IMR-90 (cell line): ENCODE data around the gene ZNF776. TPM values are rescaled to one million over a fixed set of nuclear protein-coding genes. Genes with fewer than 3 reads are reported as not detected.

Experiments
- ATAC-seq: fragments of 200-7000 bp; cut with Tn5 transposase; 2 replicates; pipeline ENCODE4 v1.9.1; 2020; ENCODE audit warnings: low read depth, mild to moderate bottlenecking, moderate library complexity
- BruUV-seq: library from RNA; stranded (reverse); fragments of 400-500 nt; replicated peaks from 2 replicates; lab custom pipeline; 2021; lab: Mats Ljungman, UMichigan
- CTCF ChIA-PET: fragments of 300-600 bp; formaldehyde crosslinking; extraction: SDS; loops from one replicate; lab custom pipeline; 2021; ENCODE audit warnings: antibody characterized with exemption; lab: Yijun Ruan, JAX
- POLR2A ChIA-PET: fragments of 300-600 bp; sonication (Branson Sonifier 250); formaldehyde crosslinking; loops from one replicate; lab custom pipeline; 2022; ENCODE audit warnings: antibody characterized with exemption; ENCODE audit not compliant: unreplicated experiment; lab: Charles Lee
- DNase-seq: peaks from one replicate; pipeline ENCODE4 v3.0.0; 2013
- H2AFZ ChIP-seq: replicated peaks from 2 replicates; pipeline ENCODE3; 2013; ENCODE audit warnings: low read length, mild to moderate bottlenecking; ENCODE audit not compliant: poor library complexity
- H2AK5ac ChIP-seq: 2 replicates; pipeline ENCODE4 v1.6.1; 2013; ENCODE audit warnings: low read depth, low read length, inconsistent platforms
- H2AK9ac ChIP-seq: replicated peaks from 2 replicates; pipeline ENCODE3; 2013; ENCODE audit warnings: mild to moderate bottlenecking, low read depth, low read length, moderate library complexity; ENCODE audit not compliant: poor library complexity
- H2BK120ac ChIP-seq: 2 replicates; pipeline ENCODE4 v1.6.1; 2013; ENCODE audit warnings: low read depth, low read length, inconsistent platforms
- H2BK15ac ChIP-seq: 3 replicates; pipeline ENCODE4 v1.6.1; 2013; ENCODE audit warnings: low read depth, low read length, inconsistent platforms
- H2BK20ac ChIP-seq: 2 replicates; pipeline ENCODE4 v1.6.1; 2013; ENCODE audit warnings: low read depth, mild to moderate bottlenecking, inconsistent platforms, low read length, moderate library complexity
- H2BK5ac ChIP-seq: 2 replicates; pipeline ENCODE4 v1.6.1; 2013; ENCODE audit warnings: mild to moderate bottlenecking, low read depth, low read length, inconsistent platforms; ENCODE audit not compliant: poor library complexity, severe bottlenecking
- H3K14ac ChIP-seq: replicated peaks from 2 replicates; pipeline ENCODE4 v1.6.1; 2013; ENCODE audit warnings: low read depth, low read length, inconsistent platforms
- H3K18ac ChIP-seq: 2 replicates; pipeline ENCODE4 v1.6.1; 2013; ENCODE audit warnings: low read depth, low read length, control low read depth
- H3K23ac ChIP-seq: 2 replicates; pipeline ENCODE4 v1.6.1; 2013; ENCODE audit warnings: low read depth, low read length, inconsistent platforms
- H3K27ac ChIP-seq: 2 replicates; pipeline ENCODE4 v1.5.1; 2013; ENCODE audit warnings: mild to moderate bottlenecking, control low read depth, low read length; ENCODE audit not compliant: insufficient read depth
- H3K27me3 ChIP-seq: 2 replicates; pipeline ENCODE4 v1.6.1; 2013; ENCODE audit warnings: low read length; ENCODE audit not compliant: control insufficient read depth, insufficient read depth
- H3K36me3 ChIP-seq: 2 replicates; pipeline ENCODE4 v1.6.1; 2013; ENCODE audit warnings: low read length, mixed read lengths; ENCODE audit not compliant: control insufficient read depth, insufficient read depth
- H3K4ac ChIP-seq: 2 replicates; pipeline ENCODE4 v1.6.1; 2013; ENCODE audit warnings: low read depth, low read length, inconsistent platforms
- H3K4me1 ChIP-seq: 2 replicates; pipeline ENCODE4 v1.6.1; 2013; ENCODE audit warnings: low read length, mixed read lengths; ENCODE audit not compliant: control insufficient read depth, insufficient read depth
- H3K4me2 ChIP-seq: 2 replicates; pipeline ENCODE4 v1.6.1; 2013; ENCODE audit warnings: low read depth, mild to moderate bottlenecking, control low read depth, low read length, moderate library complexity
- H3K4me3 ChIP-seq: 2 replicates; pipeline ENCODE4 v1.5.1; 2013; ENCODE audit warnings: low read depth, mild to moderate bottlenecking, control low read depth, low read length, moderate library complexity; ENCODE audit not compliant: insufficient read depth
- H3K56ac ChIP-seq: 2 replicates; pipeline ENCODE4 v1.6.1; 2013; ENCODE audit warnings: low read length, inconsistent platforms; ENCODE audit not compliant: insufficient read depth; ENCODE audit errors: extremely low read depth
- H3K79me1 ChIP-seq, 2 experiments: 2 replicates each; pipeline ENCODE4 v1.6.1; 2013; ENCODE audit warnings: low read length in 2 of 2, inconsistent platforms in 1 of 2, low read depth in 1 of 2
- H3K9ac ChIP-seq: 2 replicates; pipeline ENCODE4 v1.6.1; 2013; ENCODE audit warnings: low read depth, low read length, control low read depth
- H3K9me1 ChIP-seq: 2 replicates; pipeline ENCODE4 v1.6.1; 2013; ENCODE audit warnings: low read length, inconsistent platforms; ENCODE audit not compliant: insufficient read depth
- H3K9me3 ChIP-seq: 2 replicates; pipeline ENCODE4 v1.6.1; 2013; ENCODE audit warnings: low read length; ENCODE audit not compliant: control insufficient read depth, insufficient read depth
- H4K20me1 ChIP-seq: 2 replicates; pipeline ENCODE4 v1.6.1; 2013; ENCODE audit warnings: low read length, inconsistent platforms; ENCODE audit not compliant: insufficient read depth
- H4K5ac ChIP-seq: 2 replicates; pipeline ENCODE4 v1.6.1; 2013; ENCODE audit warnings: mild to moderate bottlenecking, low read depth, low read length, control low read depth
- H4K8ac ChIP-seq, 2 experiments: 2 replicates each; pipeline ENCODE4 v1.6.1; 2013; ENCODE audit warnings: low read depth in 2 of 2, low read length in 2 of 2, control low read depth in 1 of 2, inconsistent platforms in 1 of 2
- H4K91ac ChIP-seq: 2 replicates; pipeline ENCODE4 v1.6.1; 2013; ENCODE audit warnings: low read depth, low read length, inconsistent platforms; ENCODE audit not compliant: insufficient read depth
- BHLHE40 ChIP-seq: fragments of 150-350 bp; IDR thresholded peaks from 2 replicates; pipeline ENCODE4 v1.6.1; 2016; ENCODE audit warnings: mild to moderate bottlenecking, low read depth, low read length
- ELK1 ChIP-seq: fragments of 150-350 bp; IDR thresholded peaks from 2 replicates; pipeline ENCODE4 v1.6.1; 2016; ENCODE audit warnings: low read depth, mild to moderate bottlenecking, low read length, moderate library complexity, borderline replicate concordance
- MAZ ChIP-seq: IDR thresholded peaks from 2 replicates; pipeline ENCODE4 v1.6.1; 2012; ENCODE audit warnings: low read depth, mild to moderate bottlenecking, low read length, improper control_type of control experiment, moderate library complexity, borderline replicate concordance
- MXI1 ChIP-seq: IDR thresholded peaks from 2 replicates; pipeline ENCODE4 v1.6.1; 2012; ENCODE audit warnings: low read depth, mild to moderate bottlenecking, low read length, moderate library complexity, borderline replicate concordance
- RCOR1 ChIP-seq: IDR thresholded peaks from 2 replicates; pipeline ENCODE4 v1.6.1; 2012; ENCODE audit warnings: mild to moderate bottlenecking, low read length, improper control_type of control experiment; ENCODE audit not compliant: insufficient replicate concordance
- RFX5 ChIP-seq: IDR thresholded peaks from 2 replicates; pipeline ENCODE4 v1.8.0; 2012; ENCODE audit warnings: low read depth, mild to moderate bottlenecking, low read length, moderate library complexity
- WGBS, 2 experiments: methylation state at CpG; one replicate each; pipeline versions ENCODE4 v1.1.5 to v1.1.7; 2013; ENCODE audit warnings: missing lambda C conversion rate in 2 of 2; ENCODE audit not compliant: insufficient read length in 1 of 2; ENCODE audit errors: extremely low coverage in 2 of 2; 5-methylcytosine and 5-hydroxymethylcytosine counted together
- dilution Hi-C: fragments of 300-500 bp; cut with HindIII; formaldehyde crosslinking; loops from one replicate; pipeline ENCODE4 v1.14.3; 2018; ENCODE audit warnings: low sequenced_read_pairs; ENCODE audit not compliant: unreplicated experiment
- in situ Hi-C: fragments of 300-500 bp; cut with MboI; formaldehyde crosslinking; loops from 3 replicates; pipeline ENCODE4 v1.14.3; 2019; ENCODE audit warnings: low sequenced_read_pairs, inconsistent platforms, mixed read lengths
- intact Hi-C: fragments of 100-400 bp; cut with micrococcal nuclease; formaldehyde crosslinking; loops from 2 replicates; pipeline ENCODE4 v1.10.0; 2022
- polyA plus RNA-seq, 3 experiments: library from polyadenylated mRNA; depleted of rRNA; stranded (reverse); fragments of >200 nt; gene quantifications; 2 replicates each; pipeline ENCODE4 v1.2.3, GENCODE V29; 2012; ENCODE audit warnings: low replicate concordance in 1 of 3
- total RNA-seq: library from RNA; depleted of rRNA; stranded (reverse); fragments of >200 nt; gene quantifications from 2 replicates; pipeline ENCODE4 v1.2.3, GENCODE V29; 2012

Gene ZNF776
- total and polyA plus RNA-seq, 2 of the 4 experiments (the other 2 are of a cell fraction), result 4.3 to 14.3 TPM

- Histone ChIP-seq H2BK5ac (no peak overlapping the region), H3K4me1 (peaks cover 7% of the 10 kb centered on the region), H4K91ac (no peak overlapping the region), H3K4me3 (no peak overlapping the region), H3K79me1 (peaks cover 8 to 15% of the 10 kb centered on the region in 2 experiments), H2AK9ac (no peak overlapping the region), H3K56ac (no peak overlapping the region), H3K4me2 (no peak overlapping the region), H3K27me3 (no peaks in the 10 kb centered on the region), H3K4ac (no peak overlapping the region), H3K23ac (no peak overlapping the region), H3K36me3 (peaks cover 5% of the 10 kb centered on the region), H2BK15ac (no peak overlapping the region), H2BK20ac (no peak overlapping the region), H4K20me1 (no peaks in the 10 kb centered on the region), H3K9ac (no peak overlapping the region), H3K9me1 (no peaks in the 10 kb centered on the region), H3K9me3 (peaks cover 10% of the 10 kb centered on the region), H2AK5ac (no peak overlapping the region), H2BK120ac (no peak overlapping the region), H3K18ac (no peak overlapping the region), H3K14ac (no peak overlapping the region), H4K5ac (no peak overlapping the region), H4K8ac (no peak overlapping the region), H3K27ac (no peak overlapping the region), H2AFZ (no peak overlapping the region)
- ATAC-seq (no peak), DNase-seq (no peak)
- intact Hi-C loops, result no loop called here
- TF ChIP-seq MAZ, result no peak
- no peak for TF ChIP-seq MXI1
- no peak for TF ChIP-seq ELK1
- TF ChIP-seq BHLHE40, result no peak
- TF ChIP-seq RFX5, result no peak
- no peak for TF ChIP-seq RCOR1
- in situ Hi-C loops, result no loop called here
- dilution Hi-C loops, result no loop called here
- no TSS peak for BruUV-seq
- POLR2A ChIA-PET, result no interaction called here
- no CpG with 5 or more reads among the region's 1 CpG for WGBS, 2 experiments
- CTCF ChIA-PET, result interaction anchor here (0.6 kb wide), 1 partner anchor 9 kb away, joined by 3 read pairs; no protein-coding TSS in a partner anchor
These were observed 34.4 kb upstream of the ZNF776 start for GRCh38 chr19:57712222-57712621.
